ENCODE results near the gene SND1.

Gene SND1

GRCh38 chr7:127914693-127915092 lies 262.7 kb downstream of the SND1 start:
- no peak for DNase-seq

GRCh38 chr7:127916735-127917134 lies 264.7 kb downstream of the SND1 start:
- no peak for DNase-seq

GRCh38 chr7:127918130-127918529 lies 266.1 kb downstream of the SND1 start:
- no peak for DNase-seq

- DNase-seq = no peak
Measured at GRCh38 chr7:127920787-127921438, 268.9 kb downstream of the SND1 start.

DNA sequence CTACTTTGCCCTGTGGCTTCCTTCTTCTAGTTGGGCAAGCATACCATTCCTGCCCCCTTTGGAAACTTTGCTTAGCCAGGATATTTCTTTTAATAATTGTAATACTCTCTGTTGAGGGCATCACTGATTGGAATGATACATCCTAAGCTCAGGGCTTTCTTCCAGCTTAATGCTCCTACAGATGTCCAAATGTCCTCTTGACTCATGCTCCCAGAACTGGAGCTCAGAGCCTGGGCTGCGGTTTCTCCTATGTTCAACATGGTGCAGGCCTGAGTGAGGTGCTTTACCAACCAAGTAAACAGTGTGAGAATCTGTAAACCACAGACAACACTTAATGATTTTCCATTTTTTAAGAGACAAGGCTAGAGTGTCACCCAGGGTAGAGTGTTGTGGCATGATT lies 270.7 kb downstream of the SND1 start:
- DNase-seq = no peak

DNA sequence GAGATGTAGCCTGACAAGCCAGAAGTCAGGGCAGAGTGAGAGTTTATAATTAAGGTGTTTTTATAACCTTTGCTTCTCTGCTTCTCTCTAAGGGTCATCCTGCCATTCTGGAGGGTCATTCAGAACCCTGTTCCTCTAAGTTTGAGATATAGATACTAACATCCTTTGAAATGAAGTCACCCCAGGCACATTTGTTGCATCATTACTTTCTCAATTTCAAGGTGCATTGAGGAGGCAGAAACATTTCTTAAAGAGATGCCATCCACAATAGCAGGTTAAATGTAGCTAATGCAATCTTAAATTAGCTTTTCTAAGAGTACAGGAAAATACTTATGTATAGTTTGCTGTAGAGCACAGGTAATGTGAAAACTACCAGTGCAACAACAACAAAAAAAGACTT lies 272.9 kb downstream of the SND1 start:
- DNase-seq = no peak

DNA sequence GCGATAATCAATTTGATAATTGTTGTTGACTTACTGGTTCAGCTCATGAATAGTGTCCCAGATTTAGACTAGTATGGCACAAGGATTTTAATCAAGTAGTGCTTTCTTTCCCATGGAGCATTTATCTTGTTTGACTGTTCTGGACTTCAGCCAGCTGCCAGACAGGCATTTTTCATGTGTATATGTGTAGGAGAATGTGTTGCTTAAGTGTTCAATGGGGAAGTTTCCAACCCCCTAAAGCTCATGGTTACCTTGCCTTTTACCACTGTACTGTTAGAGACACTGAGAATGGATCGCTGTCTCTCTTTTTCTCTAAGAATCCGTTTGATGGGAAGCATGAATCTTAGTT lies 275.3 kb downstream of the SND1 start:
- DNase-seq = no peak

GRCh38 chr7:127928222-127928621 lies 276.2 kb downstream of the SND1 start:
- DNase-seq = no peak

GRCh38 chr7:127928852-127929251 lies 276.9 kb downstream of the SND1 start:
- no peak for DNase-seq

GRCh38 chr7:127930341-127931328 lies 278.6 kb downstream of the SND1 start:
- no peak for DNase-seq

DNA sequence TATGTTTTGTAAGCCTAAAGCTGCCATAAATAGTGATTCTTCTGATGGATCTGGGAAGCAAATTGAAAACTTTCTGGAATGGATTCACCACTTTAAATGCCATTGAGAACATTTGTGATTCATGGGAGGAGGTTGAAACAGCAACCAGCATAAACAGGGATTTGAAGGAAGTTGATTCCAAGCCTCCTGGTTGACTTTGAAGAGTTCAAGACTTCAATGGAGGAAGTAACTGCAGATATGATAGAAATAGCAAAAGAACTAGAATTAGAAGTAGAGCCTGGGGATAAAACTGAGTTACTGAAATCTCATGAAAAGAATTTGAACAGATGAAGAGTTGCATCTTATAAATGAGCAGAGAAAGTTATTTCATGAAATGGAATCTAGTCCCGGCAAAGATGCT lies 280.1 kb downstream of the SND1 start:
- DNase-seq = no peak

DNA sequence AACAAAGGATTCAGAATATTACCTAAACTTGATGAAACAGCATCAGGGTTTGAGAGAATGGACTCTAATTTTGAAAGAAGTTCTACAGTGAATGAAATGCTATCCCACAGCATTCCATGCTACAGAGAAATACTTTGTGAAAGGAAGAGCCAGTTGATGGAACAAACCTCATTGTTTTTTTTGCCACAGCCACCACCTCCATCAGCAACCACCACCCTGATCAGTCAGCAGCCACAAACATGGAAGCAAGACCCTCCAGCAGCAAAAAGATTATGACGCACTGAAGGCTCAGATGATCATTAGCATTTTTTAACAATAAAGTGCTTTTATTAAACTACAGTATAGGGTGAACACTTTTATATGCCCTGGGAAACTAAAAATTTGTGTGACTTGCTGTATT lies 280.5 kb downstream of the SND1 start:
- DNase-seq = no peak

GRCh38 chr7:127933146-127933545 lies 281.2 kb downstream of the SND1 start:
- DNase-seq = no peak

- no peak for DNase-seq
Measured at GRCh38 chr7:127934711-127935110, 282.7 kb downstream of the SND1 start.

- no peak for DNase-seq
Measured at GRCh38 chr7:127935847-127936376, 283.9 kb downstream of the SND1 start.

- no peak for DNase-seq
Measured at GRCh38 chr7:127937066-127937680, 285.2 kb downstream of the SND1 start.

- no peak for DNase-seq
Measured at GRCh38 chr7:127938588-127938987, 286.6 kb downstream of the SND1 start.

DNA sequence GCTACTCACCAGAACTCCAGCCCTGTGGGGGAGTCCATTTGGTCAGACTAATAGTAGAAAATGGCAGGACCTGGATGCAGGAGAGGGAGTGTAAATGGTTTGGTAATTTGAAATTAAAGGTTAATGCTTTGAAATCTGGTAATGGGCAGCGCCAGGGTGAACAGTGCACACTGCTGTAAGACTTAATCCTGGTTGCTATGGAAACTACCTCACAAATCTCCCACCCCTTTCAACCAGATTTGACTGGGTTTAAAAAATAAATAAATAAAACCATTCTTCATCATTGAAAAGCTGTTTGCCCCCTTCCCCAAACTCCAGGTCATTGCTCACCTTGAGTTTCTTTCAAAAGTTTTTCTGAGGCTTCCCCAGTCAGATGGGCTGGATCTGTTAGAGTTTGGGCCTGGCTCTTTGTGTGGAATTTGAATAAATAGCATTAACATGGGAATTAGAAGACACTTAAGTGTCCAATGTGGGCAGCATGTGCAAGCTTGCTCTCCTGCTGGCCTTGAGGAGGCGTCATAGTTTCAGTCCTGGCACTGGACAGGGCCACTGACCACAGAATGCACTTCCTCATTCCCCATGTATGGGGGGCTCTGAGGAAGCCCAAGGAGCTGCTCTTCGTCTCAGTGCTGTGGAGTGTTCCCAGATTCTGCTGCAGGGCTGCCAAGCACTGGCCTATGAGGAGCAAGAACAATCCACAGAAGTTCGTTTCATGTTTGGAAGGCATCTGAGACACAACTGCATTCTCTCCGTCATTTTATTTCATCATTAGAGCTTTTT lies 288.6 kb downstream of the SND1 start:
- no peak for DNase-seq

- no peak for DNase-seq
Measured at GRCh38 chr7:127941476-127942210, 289.6 kb downstream of the SND1 start.

- DNase-seq = no peak
Measured at GRCh38 chr7:127943541-127944521, 291.8 kb downstream of the SND1 start.

- no peak for DNase-seq
Measured at GRCh38 chr7:127946111-127946510, 294.1 kb downstream of the SND1 start.

Data from CD4-positive, alpha-beta T cell treated with Interleukin-15 for 1 hour (primary cell).